ENCODE data around the gene APOL2.
A peak's percentile ranks its signal among the peaks of the same experiment; 100 is the strongest.
"Not testable (repeated sequence)": the region's sequence is repeated elsewhere in the genome, so short reads cannot be mapped to it uniquely, and the experiment has no call there.

APOL2 gene

DNA sequence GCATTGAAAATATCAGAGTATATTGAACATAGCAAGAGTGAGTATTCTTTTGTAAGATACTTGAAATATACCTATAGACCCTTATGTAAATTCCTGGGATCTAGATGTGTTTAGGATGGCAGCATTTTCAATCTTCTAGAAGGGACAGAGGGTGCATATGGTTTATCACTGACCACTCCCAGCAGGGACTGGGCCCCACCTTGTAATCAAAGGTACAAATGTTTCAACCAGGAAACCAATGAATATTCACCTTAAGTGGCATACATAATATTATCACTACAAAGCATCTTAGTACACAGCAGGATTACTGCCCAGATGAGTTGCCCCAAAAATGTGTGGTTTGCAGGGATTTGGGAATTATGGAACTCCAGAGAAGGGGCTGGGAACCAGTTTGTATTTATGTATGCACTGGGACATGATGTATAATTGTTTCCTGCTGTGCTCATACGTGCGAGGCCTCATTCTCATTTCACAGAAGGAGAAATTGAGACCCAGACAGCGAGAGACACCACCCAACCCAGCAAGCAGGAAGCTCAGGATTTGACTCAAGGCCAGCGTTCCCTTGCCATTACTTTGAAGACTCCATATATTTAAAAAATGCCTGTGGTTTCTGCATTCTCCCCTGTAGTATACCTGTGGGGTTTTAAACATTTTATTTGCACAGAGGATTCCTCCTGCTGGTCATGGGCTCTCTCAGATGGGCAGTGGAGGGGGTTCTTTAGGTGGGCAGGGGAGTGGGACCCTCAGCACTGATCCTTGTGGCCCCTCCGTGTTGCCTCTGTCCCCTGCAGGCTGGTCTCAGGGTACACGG, 42.9 kb downstream of the APOL2 start:
- peak; percentile 12 for DNase-seq

GRCh38 chr22:36194971-36195370, 44.4 kb downstream of the APOL2 start:
- peak; percentile 55 for DNase-seq

GRCh38 chr22:36194385-36194784, 44.9 kb downstream of the APOL2 start:
- no peak for DNase-seq

GRCh38 chr22:36193577-36193976, 45.8 kb downstream of the APOL2 start:
- DNase-seq = no peak

GRCh38 chr22:36193171-36193570, 46.2 kb downstream of the APOL2 start:
- DNase-seq = no peak

DNA sequence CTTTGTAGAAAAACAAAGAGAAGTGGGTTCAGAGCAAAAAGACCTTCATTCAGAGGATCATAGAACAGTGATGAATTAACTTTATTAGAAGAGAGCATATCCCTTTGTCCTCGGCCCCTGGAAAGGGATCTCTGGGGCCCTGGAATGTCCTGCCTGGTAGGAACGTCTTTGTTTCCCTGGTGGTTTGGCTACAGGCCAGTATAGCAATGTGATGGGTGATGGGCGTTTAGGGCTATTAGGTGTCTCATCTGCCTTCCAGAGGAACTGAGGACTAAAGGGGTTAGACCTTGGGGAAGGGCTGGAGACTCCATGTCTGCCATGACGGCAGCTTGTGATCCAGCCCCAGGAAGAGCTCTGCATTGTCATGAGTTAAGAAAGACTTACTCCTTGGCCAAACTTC, 46.8 kb downstream of the APOL2 start:
- DNase-seq = no peak

DNA sequence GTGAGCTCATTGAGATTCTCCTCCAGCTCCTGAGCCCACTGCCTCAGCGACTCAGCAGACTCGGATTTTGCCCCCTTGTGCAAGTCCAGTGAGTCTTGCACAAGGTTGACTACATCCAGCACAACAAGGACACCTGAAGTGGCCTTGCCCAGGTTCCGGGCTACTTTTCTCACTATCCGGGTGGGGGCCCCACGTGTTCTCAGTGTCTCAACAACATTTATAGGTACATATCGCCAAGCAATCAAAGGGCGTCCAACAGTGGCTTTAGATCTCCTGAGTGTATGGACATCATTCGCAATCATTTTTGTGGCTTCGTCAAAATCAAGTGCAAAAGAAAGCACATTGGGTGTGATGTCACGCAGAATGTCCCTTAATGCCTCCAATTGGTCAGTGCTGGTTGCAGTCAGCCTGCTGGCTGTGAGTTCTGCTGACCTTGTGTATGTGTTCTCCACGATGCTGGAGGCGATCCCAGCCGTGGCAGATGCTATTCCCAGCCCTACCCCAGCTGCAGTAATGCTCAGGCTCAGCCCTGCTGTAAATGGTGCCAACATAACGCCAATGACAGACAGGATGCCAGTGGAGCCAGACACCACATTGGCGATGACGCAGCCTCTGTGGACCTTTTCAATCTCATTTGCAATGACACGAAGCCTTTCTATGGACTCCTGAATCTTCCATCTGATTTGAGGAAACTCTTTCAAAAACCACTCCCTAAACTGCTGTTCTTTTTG, 48.1 kb downstream of the APOL2 start:
- no peak for DNase-seq

- not testable (repeated sequence) for DNase-seq
These were observed 51.5 kb downstream of the APOL2 start for GRCh38 chr22:36187862-36188261.

- DNase-seq = no peak
These were observed 53.3 kb downstream of the APOL2 start for GRCh38 chr22:36185828-36186624.

- no peak for DNase-seq
These were observed 54.8 kb downstream of the APOL2 start for GRCh38 chr22:36184433-36185025.

GRCh38 chr22:36183446-36183845, 55.9 kb downstream of the APOL2 start:
- DNase-seq = no peak

GRCh38 chr22:36182857-36183256, 56.5 kb downstream of the APOL2 start:
- no peak for DNase-seq

GRCh38 chr22:36182056-36182455, 57.3 kb downstream of the APOL2 start:
- DNase-seq = no peak

- no peak for DNase-seq
These were observed 58.4 kb downstream of the APOL2 start for GRCh38 chr22:36180928-36181327.

- DNase-seq = peak; percentile 23
These were observed 59.1 kb downstream of the APOL2 start for GRCh38 chr22:36180038-36180880.

GRCh38 chr22:36177160-36177559, 62.2 kb downstream of the APOL2 start:
- no peak for DNase-seq

All from COR-L47 (cell line).